Parathyroid adenoma (tissue), 2 donors: ENCODE data around the gene TMEM81.

ENCODE experiments used
- H2AFZ ChIP-seq: fragments of 300-600 bp; sonication (generic); one replicate; pipeline ENCODE4 v1.7.0; 2017; ENCODE audit warnings: antibody characterized with exemption, mild to moderate bottlenecking
- H3K27ac ChIP-seq: fragments of 300-600 bp; sonication (generic); one replicate; pipeline ENCODE4 v1.7.0; 2017
- H3K27me3 ChIP-seq: fragments of 300-600 bp; sonication (generic); one replicate; pipeline ENCODE4 v1.7.0; 2017; ENCODE audit warnings: low read length; ENCODE audit not compliant: control insufficient read depth, insufficient read depth
- H3K36me3 ChIP-seq: fragments of 300-600 bp; sonication (generic); one replicate; pipeline ENCODE4 v1.7.0; 2017; ENCODE audit warnings: low read length; ENCODE audit not compliant: control insufficient read depth, insufficient read depth
- H3K4me1 ChIP-seq: fragments of 300-600 bp; sonication (generic); one replicate; pipeline ENCODE4 v1.7.0; 2017; ENCODE audit warnings: control low read depth
- H3K4me2 ChIP-seq: fragments of 300-600 bp; sonication (generic); one replicate; pipeline ENCODE4 v1.7.0; 2017; ENCODE audit warnings: low read length
- H3K4me3 ChIP-seq: fragments of 300-600 bp; sonication (generic); one replicate; pipeline ENCODE4 v1.7.0; 2017; ENCODE audit warnings: low read depth, low read length
- H3K79me2 ChIP-seq: fragments of 300-600 bp; sonication (generic); one replicate; pipeline ENCODE4 v1.7.0; 2017; ENCODE audit warnings: control low read depth
- H3K9ac ChIP-seq: fragments of 300-600 bp; sonication (generic); one replicate; pipeline ENCODE4 v1.7.0; 2017; ENCODE audit warnings: mild to moderate bottlenecking
- H3K9me3 ChIP-seq: fragments of 300-600 bp; sonication (generic); one replicate; pipeline ENCODE4 v1.7.0; 2017; ENCODE audit warnings: low read length; ENCODE audit not compliant: control insufficient read depth
- CTCF ChIP-seq: fragments of 300-600 bp; sonication (generic); IDR thresholded peaks from one replicate; pipeline ENCODE4 v1.7.0; 2017; ENCODE audit warnings: antibody characterized with exemption, mild to moderate bottlenecking
- donor health status: primary hyperparathyroidism.

TMEM81 gene

GRCh38 chr1:205043866-205044265, 40.4 kb downstream of the TMEM81 start:
- peaks cover 5% of the 10 kb centered on the region for H3K27me3 ChIP-seq

GRCh38 chr1:205042911-205043806, 41.1 kb downstream of the TMEM81 start, which contains the start of gene CNTN2:
CNTN2 (plus strand) TSS chr1:205043212; CDS start chr1:205053186, 9,974 bp downstream.
- TF ChIP-seq CTCF = no peak
- H3K4me3 ChIP-seq = no peak within 1 kb of the TSS
- peaks cover 5% of the 10 kb centered on the region for H3K27me3 ChIP-seq
- no peaks in the 10 kb centered on the region for H3K79me2 ChIP-seq
- H3K4me2 ChIP-seq = no peak within 1 kb of the TSS
- H2AFZ ChIP-seq = no peak within 1 kb of the TSS
- no peaks in the 10 kb centered on the region for H3K36me3 ChIP-seq
- H3K4me1 ChIP-seq = no peaks in the 10 kb centered on the region
- no peak within 1 kb of the TSS for H3K27ac ChIP-seq
- H3K9ac ChIP-seq = no peak within 1 kb of the TSS
- H3K9me3 ChIP-seq = no peaks in the 10 kb centered on the region

More at GRCh38 chr1:205043866-205044265, 40.4 kb downstream of the TMEM81 start:
- Histone ChIP-seq H3K4me2 (no peak overlapping the region), H3K9ac (no peak overlapping the region), H3K4me3 (no peak overlapping the region), H3K27ac (no peak overlapping the region), H3K4me1 (no peaks in the 10 kb centered on the region), H3K79me2 (no peaks in the 10 kb centered on the region), H3K36me3 (no peaks in the 10 kb centered on the region), H2AFZ (no peak overlapping the region), H3K9me3 (no peaks in the 10 kb centered on the region)
- TF ChIP-seq CTCF = no peak

- no peaks in the 10 kb centered on the region for H3K9me3 ChIP-seq
- H3K79me2 ChIP-seq = no peaks in the 10 kb centered on the region
- H3K36me3 ChIP-seq = no peaks in the 10 kb centered on the region
- no peak overlapping the region for H2AFZ ChIP-seq
- no peak for TF ChIP-seq CTCF
- H3K4me3 ChIP-seq = no peak overlapping the region
- H3K4me2 ChIP-seq = no peak overlapping the region
- no peak overlapping the region for H3K27ac ChIP-seq
- no peak overlapping the region for H3K9ac ChIP-seq
- no peaks in the 10 kb centered on the region for H3K4me1 ChIP-seq
- peaks cover 5% of the 10 kb centered on the region for H3K27me3 ChIP-seq
Measured at GRCh38 chr1:205041998-205042910, 42.0 kb downstream of the TMEM81 start.

- Histone ChIP-seq H3K27me3 (peaks cover 5% of the 10 kb centered on the region), H3K4me1 (no peaks in the 10 kb centered on the region), H2AFZ (no peak overlapping the region), H3K4me2 (no peak overlapping the region), H3K36me3 (no peaks in the 10 kb centered on the region), H3K4me3 (no peak overlapping the region), H3K9me3 (no peaks in the 10 kb centered on the region), H3K9ac (no peak overlapping the region), H3K27ac (no peak overlapping the region), H3K79me2 (no peaks in the 10 kb centered on the region)
- TF ChIP-seq CTCF = no peak
Measured at GRCh38 chr1:205041001-205041715, 43.1 kb downstream of the TMEM81 start.
